CD4-positive, alpha-beta T cell treated with Interleukin-21 for 1 hour (primary cell): ENCODE results near the gene RAC3.

Experiments
- DNase-seq: peaks from one replicate; pipeline ENCODE4 v3.0.0-alpha.2; 2020

Gene RAC3

DNA sequence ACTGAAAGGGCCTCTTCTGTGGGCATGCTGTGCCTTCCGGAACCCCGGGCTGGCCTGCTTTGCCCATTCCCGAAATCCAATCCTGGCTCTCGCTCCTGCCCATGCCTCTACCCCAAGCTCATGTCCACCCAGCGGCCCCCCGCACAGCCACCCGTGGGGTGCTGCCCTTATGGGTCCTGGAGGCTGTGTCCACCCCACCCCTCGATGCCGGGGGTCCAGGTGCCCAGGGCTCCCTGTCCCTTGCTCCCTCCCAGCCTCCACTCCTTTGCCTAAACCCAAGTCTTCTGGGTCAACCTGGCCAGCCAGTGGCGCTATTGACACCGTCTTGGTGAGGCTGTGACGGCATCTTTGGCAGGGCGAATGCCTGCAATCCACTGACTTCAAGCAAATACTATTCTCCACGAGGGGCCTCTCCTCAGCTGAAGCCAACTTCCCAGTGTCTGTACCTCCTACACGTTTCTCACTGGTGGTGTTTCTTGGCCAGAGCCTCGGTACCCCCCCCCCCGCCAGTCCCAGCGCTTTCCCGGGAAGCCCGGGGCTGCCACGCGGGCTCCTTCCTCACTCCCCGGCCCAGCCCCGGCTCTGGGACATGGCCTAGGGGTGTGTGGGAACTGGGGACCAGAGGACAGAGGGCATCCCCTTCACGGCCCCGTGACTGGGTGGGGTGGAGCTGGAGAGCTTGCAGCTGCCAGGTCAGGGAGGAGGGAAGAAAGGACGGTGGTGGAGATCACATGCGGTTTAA is 46.3 kb downstream of the RAC3 start:
- no peak for DNase-seq

DNA sequence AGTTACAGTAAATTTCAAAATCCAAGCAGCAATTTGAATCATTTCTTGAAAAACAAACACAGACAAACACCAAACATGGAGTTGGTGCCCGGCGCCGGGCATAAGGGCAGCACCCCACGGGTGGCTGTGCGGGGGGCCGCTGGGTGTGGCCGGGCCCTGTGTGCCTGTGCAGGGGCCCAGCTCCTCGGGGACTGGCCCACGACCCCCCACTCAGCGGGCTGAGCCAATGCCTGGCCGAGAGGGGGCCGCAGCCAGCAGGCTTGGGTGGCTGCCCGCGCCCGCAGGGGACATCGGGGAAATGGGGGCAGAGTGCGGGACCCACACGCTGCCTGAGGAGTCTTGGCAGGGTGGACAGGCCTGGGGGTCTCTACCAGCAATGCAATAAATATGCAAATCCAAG is 47.0 kb downstream of the RAC3 start:
- DNase-seq = no peak

DNA sequence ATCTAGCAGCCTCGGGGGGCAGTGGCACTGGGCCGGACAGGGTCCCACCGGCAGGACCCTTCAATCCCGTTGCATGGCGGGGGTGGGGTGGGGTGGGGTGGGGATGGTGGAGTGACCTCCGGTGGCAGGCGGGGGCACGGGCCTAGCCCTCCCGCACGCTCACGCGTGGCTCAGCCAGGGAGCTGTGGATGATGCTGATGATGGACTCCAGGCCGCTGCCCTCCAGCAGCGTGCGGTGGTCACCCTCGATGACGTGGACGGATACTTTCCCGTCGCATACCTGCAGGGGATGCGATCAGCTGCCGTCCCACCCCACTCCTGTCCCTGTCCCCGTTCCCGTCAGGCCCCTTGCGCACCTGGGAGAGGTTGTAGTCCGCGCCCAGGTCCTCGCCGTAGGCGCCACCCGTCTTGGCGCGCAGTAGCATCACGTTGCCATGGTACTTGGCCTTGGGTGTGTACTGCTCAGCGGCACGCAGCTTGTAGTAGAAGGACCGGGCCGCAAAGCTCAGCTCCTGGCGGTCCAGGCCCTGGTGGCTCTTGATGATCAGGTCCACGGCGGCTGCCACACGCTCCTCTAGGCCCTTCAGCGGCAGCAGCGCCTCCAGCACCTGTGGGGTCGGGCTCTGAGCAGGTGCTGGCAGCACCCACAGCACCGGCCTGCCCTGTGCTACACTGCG is 47.7 kb downstream of the RAC3 start:
- DNase-seq = no peak

DNA sequence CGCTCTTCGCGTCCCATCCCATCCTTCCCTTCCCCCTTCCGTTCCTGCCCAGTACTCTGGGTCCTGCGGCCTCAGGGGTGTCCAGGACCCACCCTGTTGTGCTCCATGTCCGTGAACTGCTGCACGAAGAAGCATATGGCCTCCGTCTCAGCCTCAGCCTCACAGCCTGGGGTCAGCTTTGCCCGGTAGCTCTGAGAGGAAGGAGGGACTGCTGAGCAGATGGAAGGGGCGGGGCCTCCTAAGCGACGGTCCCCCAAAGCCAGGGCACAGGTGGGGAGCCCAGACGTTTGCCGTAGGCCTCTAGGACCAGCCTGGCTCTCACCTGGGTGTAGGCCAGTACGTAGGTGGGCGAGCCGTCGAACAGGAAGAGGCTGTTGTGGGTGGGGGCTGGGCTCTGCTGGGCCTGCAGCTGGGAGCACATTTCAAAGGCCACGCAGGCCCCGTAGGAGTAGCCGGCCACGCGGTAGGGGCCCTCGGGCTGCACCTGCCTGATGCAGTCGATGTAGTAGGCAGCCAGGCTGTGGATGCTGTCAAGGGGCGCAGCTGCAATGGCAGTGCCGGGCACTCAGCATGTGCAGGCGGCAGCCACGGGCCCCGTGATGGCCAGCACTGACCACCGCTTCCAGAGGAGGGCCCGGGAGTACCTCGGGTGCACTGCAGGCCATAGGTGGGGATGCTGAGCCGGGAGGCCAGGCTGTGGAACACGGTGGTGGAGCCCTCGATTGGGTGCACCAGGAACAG is 48.7 kb downstream of the RAC3 start:
- DNase-seq = no peak

DNA sequence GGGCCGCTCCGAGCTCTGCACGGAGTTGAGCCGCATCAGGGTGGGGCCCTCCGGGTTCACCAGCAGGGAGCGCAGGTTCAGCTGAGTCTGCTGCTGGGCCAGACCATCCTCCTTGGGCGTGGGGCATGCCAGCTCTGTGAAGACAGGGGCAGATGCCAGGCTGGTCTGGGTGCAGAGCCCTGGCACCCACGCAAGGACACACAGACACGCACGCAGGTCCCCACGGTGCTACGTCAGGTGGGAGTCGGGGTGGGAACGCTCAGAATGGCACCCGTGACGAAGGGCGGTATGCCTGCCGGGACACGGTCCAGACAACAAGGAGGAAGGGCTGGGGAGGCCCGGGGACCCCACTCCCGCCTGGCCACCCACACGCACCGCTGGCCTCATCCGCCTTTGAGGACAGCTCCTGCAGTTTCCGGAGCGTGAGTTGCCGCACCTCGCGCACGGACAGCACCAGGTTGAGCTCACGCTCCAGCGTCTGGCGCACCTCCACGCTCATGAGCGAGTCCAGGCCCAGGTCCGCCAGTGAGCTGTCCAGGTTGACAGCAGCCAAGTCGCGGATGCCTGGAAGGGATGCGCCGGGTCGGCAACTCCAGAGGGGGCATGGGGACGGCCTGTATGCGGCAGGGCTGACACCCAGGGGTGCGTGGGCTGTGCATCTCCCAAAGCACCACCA is 49.4 kb downstream of the RAC3 start:
- DNase-seq = no peak

DNA sequence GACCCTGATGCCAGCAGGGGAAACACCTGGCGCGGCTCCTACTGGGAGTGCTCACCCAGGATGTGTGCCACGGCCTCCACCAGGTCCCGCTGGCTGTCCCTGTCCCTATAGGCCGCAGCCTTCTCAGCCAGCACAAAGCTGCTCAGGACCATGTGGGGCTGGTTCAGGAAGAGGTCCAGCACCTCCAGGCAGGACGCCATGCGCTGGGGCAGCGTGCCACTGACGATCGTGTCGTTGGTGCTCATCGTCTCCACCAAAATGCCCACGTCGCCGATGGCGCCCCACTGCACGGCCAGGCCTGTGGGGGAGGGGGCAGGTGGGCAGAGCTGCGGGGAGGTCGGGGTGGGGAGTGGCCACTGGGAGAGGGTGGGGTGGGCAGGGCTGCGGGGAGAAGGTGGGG is 50.1 kb downstream of the RAC3 start:
- DNase-seq = no peak

DNA sequence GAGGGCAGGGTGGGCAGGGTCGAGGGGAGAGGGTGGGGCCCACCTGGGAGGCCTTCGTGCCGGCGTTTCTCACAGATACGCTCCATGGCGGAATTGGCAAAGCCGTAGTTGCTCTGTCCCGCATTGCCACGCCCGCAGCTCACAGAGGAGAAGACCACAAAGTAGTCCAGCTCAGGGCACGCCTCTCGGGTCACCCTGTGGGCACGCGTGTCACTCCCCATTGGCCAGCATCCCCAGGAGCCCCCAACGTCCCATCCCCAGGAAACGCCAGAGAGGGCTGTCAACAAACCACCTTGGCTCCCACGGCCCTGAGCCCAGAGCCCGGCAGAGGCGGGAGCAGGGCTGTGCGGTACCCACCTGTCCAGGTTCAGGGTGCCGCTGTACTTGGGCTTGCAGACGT is 50.5 kb downstream of the RAC3 start:
- DNase-seq = no peak

DNA sequence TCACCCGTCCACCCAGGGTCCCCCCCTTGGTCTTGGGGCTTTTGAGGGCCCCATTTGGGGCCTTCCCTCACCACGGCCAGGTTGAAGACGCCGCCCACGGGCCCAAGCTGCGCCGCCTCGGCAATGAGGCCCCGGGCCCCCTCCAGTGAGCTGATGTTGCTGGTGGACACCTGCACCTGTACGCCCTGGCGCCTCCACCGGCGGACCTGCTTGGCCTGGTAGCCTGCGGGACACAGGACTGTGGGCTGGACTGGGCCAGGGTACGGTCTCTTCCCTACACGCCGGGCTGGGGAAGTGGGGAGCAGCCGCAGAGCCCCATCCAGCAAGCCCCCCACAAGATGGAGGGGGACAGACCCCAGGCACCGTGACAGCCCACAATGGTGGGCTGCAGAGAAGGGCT is 51.0 kb downstream of the RAC3 start:
- DNase-seq = no peak

DNA sequence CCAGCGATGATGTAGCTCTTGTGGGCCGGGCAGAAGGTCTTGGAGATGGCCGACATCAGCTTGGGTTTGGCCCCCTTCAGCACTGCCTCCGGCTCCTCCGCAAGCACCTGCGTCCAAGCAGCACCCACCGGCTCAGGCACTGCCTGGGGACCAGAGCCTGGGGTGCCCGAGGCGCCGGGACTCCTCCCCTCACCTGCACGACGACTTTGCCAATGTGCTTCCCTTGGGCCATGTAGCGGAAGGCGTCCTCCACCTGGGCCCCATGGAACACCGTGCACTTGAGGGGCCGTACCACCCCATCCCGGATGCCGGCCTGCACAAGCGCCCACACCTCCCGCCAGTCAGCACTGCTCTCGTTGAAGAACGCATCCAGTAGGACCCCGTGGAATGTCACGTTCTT is 51.5 kb downstream of the RAC3 start:
- DNase-seq = no peak
